Stimulated activated CD8-positive, alpha-beta memory T cell treated with anti-CD3 and anti-CD28 coated beads, Interleukin-2, amount 100 ng/mL, for 48 hours (primary cell): Measurements from ENCODE around the gene PCSK7.
"Not testable (repeated sequence)": the region's sequence is repeated elsewhere in the genome, so short reads cannot be mapped to it uniquely, and the experiment has no call there.

Source experiments
- DNase-seq, 2 donors: peaks; one replicate each; pipeline ENCODE4 v3.0.0-alpha.2; 2020; ENCODE audit warnings: low read depth in 2 of 2

The PCSK7 gene, protein sequence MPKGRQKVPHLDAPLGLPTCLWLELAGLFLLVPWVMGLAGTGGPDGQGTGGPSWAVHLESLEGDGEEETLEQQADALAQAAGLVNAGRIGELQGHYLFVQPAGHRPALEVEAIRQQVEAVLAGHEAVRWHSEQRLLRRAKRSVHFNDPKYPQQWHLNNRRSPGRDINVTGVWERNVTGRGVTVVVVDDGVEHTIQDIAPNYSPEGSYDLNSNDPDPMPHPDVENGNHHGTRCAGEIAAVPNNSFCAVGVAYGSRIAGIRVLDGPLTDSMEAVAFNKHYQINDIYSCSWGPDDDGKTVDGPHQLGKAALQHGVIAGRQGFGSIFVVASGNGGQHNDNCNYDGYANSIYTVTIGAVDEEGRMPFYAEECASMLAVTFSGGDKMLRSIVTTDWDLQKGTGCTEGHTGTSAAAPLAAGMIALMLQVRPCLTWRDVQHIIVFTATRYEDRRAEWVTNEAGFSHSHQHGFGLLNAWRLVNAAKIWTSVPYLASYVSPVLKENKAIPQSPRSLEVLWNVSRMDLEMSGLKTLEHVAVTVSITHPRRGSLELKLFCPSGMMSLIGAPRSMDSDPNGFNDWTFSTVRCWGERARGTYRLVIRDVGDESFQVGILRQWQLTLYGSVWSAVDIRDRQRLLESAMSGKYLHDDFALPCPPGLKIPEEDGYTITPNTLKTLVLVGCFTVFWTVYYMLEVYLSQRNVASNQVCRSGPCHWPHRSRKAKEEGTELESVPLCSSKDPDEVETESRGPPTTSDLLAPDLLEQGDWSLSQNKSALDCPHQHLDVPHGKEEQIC

DNA sequence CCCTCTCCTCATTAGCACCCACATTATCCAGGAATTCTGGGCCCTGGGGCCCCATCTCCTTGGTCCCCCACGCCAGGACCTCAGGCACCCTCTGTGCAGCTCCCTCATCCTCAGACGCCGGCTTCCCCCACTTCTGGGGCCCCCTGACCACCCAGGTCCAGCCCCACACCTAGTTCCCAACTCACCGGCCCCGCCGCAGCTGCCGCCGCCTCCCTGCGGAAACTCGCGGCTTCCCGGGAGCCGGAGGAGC lies at the start of gene PCSK7:
TSS of gene PCSK7 (minus strand) at position 232 of the 250 bp plus-strand sequence. CDS start 2,229 bp downstream, outside the sequence.
- DNase-seq, result no peak

DNA sequence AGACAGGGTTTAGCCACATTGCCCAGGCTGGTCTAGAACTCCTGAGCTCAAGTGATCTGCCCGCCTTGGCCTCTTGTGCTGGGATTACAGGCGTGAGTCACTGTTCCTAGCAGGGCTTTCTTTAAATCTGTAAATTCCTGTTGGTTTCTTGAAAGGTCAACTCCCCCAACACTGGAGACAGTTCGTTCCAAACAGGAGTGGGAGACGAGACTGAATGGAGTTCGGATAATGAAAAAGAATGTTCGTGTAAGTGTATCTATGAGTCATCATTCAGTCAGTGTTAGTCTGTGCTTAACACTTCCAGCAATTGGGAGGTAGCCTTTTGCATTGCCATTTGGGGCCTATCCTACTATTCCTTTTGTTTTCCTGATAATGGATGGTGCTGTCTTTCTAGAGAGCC lies 49.3 kb upstream of the PCSK7 start:
- DNase-seq, result no peak

DNA sequence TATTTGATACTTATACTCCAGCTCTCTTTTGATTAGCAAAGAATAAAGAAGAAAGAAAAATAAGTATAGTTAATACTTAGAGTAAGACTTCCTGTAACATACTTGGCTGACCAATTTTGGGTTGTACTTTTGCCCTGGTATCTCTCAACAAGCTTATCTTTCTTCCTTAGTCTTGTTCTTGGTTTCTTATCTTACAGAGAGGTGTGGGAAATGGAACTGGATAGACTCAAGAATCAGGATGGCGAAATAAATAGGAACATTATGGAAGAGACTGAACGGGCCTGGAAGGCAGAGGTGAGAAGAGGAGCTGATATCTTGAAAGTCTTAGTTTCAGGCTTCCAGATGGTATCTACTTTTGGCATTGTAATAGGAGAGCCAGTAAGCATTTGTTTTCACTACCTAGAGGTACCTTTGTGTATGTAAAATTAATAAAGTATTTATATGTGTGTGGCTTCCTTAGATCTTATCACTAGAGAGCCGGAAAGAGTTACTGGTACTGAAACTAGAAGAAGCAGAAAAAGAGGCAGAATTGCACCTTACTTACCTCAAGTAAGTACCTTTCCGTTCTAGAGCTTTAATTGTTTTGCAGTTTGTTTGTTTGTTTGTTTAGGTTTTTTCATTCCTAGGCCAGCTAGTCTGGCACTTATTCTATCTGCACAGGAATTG lies 48.0 kb upstream of the PCSK7 start:
- no peak for DNase-seq

DNA sequence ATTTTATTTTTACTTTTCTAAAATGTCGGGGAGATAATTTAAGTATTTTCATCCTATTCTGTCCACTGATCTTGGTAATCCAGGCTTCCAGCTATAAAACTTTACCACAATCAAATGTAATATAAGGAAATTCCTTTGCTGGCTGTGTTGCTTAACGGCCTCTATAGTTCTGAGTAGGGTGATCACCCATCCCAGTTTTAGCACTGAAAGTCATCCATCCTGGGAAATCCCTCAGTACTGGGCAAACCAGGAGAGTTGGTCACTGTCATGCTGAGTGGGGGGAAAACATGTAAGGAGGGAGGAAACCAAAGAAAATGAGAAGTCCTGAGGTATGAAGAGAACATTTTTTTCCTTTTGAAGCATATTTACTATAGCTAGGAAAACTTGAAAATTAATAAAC lies 46.5 kb upstream of the PCSK7 start:
- no peak for DNase-seq

DNA sequence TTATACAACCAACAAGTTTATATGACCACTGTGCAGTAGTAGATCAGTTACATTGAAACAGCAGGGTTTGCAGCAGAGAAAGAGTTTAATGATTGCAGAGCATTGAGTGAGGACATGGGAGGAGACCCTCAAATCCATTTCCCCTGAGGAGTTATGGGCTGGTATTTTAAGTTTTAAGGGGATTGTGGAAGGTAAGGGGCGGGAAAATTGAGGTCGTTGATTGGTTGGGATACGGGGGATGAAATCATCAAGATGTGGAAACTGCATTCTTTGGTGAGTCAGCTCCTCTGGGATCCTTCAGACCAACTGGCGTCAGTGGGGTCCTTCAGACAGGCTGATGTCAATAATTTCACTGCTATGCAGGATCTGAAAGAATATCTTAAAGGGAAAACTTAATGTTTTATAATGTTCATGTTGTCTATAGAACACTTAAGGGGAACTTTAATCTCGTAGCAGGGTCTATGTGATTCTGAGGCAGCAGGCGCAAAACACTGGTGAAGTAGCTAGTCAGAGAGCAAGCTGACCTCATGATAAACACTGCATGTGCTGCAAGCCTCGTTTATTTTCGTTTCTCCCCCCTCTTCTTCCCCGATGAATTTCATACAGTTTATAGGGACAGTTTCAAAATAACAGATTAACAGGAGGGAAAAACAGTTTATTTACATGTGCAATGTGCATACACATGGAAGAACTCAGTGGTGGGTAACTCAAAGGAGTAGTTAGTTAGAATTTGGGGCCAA lies 41.8 kb upstream of the PCSK7 start:
- no peak for DNase-seq

DNA sequence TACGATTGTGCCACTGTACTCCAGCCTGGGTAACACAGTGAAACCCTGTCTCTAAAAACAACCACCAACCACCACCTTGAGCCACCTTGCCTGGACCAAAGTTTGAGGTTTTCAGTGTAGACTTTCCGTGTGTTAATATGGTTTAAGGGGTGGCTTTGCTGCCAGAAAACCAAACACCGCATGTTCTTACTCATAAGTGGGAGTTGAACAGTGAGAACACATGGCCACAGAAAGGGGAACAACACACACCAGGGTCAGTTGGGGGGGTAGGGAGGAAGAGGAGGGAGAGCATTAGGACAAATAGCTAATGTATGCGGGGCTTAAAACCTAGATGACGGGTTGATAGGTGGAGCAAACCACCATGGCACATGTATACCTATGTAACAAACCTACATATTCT lies 40.3 kb upstream of the PCSK7 start:
- not testable (repeated sequence) for DNase-seq

DNA sequence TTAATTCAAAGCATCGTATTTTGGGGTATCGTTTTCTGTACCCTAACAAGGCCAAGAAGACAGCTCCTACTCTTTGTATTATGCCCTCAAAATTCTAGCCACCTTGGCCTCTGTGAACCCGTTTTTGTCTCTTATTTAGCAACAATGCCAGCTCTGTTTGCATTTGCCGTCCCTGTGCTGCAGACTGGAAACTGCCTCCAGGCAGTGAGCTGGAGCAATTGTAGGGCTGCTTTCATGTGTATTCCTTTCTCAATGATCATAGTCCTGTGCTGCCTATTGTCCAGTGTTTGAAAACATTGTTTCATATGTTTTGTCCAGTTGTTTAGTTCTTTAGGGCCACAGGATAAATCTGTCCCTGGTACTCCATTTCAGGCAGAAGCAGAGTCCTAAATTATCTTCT lies 39.3 kb upstream of the PCSK7 start:
- no peak for DNase-seq

DNA sequence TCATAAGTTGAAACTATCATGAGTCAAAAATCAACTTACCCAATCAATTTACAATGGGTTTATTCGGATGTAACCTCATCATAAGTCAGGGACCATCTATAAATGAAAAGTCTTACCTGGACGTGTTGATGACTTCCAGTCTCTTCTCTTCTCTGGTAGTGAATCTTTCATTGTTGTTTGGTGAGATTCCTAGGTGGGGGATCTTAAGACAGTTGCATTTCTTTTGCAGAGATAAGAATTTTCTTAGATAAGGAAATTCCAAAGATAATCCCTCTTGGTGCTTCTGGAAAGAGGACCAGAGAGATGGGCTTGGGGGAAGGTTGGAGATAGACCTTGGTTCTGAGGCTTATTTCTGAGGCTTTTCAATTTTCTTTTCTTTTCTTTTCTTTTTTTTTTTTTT lies 38.0 kb upstream of the PCSK7 start:
- DNase-seq, result no peak

DNA sequence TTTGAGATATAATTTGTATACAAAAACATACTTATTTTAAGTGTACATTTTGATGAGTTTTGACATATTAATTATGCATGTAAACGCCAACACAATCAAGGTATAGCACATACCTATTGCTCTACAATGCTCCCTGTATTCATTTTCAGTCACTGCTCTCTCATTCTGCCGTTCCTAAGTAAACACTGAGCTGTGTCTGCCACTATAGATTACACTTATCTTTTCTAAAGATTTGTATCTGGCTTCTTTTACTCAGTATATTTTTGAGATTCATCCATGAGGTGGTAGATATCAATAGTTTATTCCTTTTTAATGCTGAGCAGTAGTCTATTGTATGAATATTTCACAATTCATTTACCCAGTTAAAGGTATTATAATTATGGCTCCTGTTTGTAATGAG lies 33.9 kb upstream of the PCSK7 start:
- DNase-seq, result no peak

DNA sequence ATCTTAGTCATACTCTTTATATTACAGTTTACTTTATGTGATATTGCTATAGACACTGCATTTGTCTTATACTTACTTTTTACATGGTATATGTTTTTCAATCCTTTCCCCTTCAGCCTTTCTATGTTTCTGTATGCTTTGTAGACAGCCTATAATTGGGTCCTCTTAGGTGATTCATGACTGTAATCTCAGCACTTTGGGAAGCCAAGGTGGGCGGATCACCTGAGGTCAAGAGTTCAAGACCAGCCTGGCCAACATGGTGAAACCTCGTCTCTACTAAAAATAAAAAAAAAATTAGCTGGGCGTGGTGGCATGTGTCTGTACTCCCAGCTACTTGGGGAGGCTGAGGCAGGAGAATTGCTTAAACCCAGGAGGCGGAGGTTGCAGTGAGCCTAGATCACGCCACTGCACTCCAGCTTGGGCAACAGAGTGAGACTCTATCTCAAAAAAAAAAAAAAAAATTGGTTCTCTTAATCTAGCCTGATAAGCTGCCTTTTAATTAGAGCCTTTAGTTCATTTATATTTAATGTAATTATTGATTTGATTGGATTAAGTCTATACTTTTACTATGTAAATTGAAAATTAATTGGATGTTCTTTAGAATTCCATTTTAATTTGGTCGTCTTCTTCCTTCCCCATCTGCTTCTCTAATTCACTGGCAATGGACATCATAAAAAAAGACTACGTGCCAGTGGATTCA lies 32.9 kb upstream of the PCSK7 start:
- DNase-seq, result not testable (repeated sequence)

DNA sequence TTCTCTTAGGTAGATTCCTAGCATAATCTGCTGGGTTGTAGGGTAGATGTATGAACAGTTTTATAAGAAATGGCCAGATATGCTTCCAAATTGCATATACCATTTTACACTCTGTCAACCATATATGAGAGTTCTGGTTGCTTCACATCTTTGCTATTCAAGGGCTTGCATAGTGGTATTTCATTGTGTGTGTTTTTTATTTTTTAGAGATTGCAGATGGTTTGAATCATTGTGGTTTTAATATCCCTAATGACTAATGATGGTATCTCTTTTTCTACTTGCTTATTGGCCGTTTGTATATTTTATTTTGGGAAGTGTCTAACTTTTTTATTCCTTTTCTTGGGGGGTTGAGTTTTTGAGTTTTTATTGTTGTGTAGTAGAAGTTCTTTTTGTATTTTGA lies 27.5 kb upstream of the PCSK7 start:
- no peak for DNase-seq

DNA sequence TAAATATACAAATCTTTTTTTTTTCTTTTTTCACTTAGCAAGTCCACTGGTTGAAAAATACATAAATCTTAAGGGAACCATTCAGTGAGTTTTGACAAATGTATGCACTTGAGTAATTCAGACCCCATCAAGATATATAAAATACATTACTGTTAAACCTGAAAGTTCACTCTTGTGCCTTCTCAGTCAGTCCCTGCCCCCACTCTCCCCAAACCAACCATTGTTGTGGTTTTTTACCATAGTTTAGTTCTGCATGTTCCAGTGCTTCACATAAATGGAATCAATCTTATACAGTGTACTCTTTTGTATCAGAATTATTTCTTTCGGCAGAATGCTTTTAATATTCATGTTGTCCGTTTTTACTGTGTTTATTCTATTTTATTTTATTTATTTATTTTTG lies 26.7 kb upstream of the PCSK7 start:
- DNase-seq, result no peak

DNA sequence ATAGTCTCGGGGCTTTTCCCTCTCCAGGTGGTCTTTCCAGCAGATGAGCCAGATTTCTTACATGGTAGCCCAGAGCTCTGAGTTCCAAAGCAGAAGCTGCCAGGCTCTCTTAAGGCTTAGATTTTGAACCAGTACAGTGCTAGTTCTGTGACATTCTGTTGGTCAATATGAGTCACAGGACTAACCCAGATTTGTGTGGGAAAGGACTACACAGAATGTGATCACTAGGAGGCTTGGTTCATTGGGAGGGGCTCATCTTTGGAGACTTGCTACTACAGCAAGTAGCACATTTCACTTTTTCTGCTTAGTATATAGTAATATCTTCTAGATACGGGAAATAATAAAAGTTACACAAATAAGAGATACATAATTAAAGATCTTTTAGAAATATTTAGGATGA lies 24.7 kb upstream of the PCSK7 start:
- no peak for DNase-seq

DNA sequence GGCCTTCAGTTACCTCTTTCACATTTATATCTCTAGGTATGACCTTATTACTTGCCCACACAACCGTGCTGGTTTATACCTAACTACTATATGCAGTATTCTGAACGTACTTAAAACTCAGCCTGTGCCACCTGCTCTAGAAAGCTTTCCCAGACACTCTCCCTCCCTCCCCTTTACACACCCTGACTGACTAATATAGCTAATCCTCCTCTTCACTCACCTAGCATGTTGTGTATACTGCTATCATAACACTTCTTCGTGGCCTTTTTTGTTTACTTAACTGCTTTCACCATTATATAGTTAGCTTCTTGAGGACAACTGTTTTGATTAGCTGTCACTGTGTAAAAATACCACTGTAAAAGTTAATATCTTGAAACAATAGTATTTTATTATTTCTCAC lies 24.1 kb upstream of the PCSK7 start:
- no peak for DNase-seq

DNA sequence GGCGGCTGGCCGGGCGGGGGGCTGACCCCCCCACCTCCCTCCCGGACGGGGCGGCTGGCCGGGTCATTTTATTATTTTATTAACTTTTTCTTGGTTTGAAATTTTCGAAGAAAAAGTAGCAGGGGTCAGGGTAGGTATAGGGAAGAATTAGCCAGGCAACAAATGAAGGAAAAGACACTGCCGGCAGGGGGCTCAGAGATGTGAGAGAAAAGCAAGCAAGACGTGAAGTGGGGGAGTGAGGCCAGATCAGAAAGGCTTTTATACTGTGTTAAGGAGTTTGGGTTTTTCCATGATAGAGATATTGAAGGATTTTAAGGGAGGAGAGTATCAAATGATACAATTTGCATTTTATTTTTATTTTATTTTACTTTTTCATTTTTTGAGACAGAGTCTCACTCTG lies 19.6 kb upstream of the PCSK7 start:
- DNase-seq, result no peak

DNA sequence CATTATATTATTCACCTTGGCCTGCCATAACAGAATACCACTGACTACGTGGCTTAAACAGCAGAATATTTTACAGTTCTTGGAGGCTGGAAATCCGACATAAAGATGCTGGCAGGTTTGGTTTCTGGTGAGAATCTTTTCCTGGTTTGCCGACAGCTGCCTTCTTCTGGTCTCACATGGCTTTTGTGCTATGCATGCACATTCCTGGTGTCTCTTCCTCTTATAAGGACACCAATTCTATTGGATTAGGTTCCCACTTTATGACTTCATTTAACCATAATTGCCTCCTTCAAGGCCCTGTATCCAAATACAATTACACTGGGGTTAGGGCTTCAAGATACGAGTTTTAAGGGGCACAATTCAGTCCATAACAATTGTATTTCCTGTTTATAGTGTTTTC lies 17.7 kb upstream of the PCSK7 start:
- no peak for DNase-seq

DNA sequence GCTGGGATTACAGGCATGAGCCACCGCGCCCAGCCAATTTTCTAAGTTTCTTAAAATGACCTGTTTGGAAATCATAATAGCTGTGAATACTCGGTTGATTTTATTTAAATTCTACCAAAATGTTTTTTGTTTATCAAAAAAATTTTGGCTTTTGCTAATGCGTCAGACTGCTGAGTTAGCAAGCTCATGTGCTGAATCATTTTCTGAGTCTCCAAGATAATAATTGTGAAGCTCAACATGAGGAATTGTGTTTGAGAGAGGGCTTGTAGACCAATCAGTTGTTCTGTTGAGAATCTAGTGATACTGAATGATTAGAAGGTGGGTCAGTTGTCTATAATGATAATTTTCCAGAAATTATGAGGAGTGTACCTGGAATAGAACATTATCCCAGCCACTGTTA lies 16.5 kb upstream of the PCSK7 start:
- DNase-seq, result no peak

DNA sequence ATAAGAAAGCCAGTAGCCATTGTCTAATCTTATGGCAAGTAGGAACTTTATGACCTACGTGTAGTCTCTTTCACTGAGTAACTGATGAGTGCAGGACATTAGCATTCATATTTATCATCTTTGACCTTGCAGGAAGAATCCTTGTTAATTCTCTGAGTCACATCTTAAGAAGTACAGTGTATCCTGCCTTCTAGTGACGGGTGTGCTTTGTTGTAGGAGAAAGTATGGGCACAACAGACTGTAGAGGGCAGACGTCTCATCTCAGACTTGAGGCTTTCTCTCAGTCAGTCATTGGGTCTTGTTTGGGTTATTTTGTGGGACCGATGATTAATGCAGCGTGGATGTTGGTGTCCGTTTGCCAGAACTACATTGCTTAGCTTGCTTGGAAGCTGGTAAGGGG lies 7.4 kb upstream of the PCSK7 start:
- DNase-seq, result no peak

DNA sequence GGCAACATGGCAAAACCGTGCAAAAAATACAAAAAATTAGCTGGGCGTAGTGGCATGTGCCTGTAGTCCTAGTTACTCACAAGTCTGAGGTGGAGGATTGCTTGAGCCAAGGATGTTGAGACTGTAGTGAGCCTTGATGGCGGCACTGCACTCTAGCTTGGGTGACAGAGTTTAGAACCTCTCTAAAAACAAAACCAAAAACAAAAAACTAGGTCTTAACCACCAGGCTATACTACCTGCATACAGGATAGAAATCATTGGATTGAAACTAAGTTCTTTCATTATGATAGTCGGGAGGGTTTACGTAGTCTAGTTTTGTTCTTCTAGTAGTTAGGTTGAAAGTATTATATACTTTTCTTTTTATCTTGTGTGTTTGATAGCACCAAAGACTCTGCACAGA lies 6.3 kb upstream of the PCSK7 start:
- DNase-seq, result no peak

DNA sequence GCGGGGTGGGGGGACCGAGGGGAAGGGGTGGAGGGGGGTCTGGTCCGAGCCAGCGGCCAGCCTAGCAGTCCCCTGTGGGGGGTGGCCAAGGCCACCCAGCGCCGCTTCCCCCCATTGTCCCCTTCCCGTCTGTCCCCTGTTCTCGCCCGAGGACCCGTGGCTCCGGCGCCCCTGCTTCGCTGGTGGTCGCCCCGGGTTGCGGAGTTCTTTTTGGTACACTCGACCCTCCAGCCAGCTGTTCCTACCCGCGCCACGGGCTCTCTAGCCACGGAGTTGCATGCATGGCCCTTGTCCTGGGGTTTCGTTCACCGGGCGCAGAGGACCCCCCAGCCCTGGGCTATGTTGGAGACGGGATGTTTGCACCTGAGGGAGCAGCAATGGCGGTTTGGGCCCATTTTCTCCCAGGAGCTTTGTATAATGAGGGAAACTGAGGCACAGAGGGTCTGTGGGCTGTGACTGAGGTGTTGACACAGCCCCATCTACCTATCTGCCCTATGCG lies 1.1 kb upstream of the PCSK7 start:
- DNase-seq, result no peak

DNA sequence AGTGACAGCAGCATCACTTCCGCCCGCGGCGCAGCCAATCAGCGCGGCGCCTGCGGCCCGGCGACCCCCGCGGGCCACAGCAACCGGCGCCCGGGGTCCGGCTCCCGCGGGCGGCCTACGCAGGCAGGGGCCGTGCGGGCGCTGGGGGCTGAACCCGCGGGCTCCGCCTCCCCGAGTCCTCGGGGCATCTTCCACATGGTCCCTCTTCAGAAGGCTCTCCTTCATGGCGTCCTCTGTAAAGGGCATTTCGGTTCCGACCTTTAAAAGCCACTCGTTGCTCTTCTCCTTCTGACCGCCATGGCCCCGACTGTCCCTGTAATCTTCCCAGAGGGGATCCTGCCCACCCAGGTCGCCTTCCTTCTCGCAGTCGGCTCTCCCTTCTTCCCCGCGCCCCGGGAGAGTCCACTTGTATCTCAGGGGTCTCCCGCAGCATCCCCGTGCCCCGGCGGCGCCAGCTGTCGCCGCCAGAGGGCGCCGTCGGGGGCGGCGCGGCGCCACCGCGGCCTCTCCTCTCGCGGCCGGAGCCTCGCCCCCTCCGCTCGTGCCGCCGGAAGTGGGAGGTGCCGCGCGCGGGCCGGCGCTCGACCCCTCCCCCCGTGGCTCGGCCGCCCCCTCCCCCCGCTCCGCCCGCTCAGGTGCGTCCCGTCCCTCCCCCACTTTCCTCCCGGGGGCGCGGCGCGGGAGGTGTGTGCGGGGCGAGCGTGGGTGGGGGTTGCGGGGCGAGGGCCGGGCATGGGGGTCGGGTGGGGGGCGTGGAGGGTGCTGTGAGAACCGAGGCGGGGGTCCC lies 412 bp upstream of the PCSK7 start, which contains the start of gene RNF214:
TSS of gene RNF214 (plus strand) at position 580 of the 787 bp plus-strand sequence. CDS start 1,602 bp downstream, outside the sequence.
- peak; percentile 61 to 71 for DNase-seq
